GM23248 (cell line): ENCODE data around the gene ZDHHC11. TPM values are rescaled to one million over a fixed set of nuclear protein-coding genes. Genes with fewer than 3 reads are reported as not detected.
"Not testable (repeated sequence)": the region's sequence is repeated elsewhere in the genome, so short reads cannot be mapped to it uniquely, and the experiment has no call there.

Experiments
- DNase-seq: peaks from one replicate; pipeline ENCODE4 v3.0.0-alpha.2; 2015
- H2AFZ ChIP-seq: fragments of 200-600 bp; sonication (generic); 2 replicates; pipeline ENCODE4 v1.6.1; 2016; ENCODE audit warnings: antibody characterized with exemption
- H3F3A ChIP-seq: fragments of 200-600 bp; sonication (generic); 2 replicates; pipeline ENCODE4 v1.6.1; 2016; ENCODE audit warnings: mild to moderate bottlenecking, antibody characterized with exemption, mixed run types; ENCODE audit not compliant: insufficient read depth
- H3K27ac ChIP-seq: fragments of 200-600 bp; sonication (generic); 2 replicates; pipeline ENCODE4 v1.5.1; 2016; ENCODE audit warnings: mild to moderate bottlenecking
- H3K27me3 ChIP-seq: fragments of 200-600 bp; sonication (generic); replicated peaks from 2 replicates; pipeline ENCODE4 v1.6.1; 2016; ENCODE audit warnings: mild to moderate bottlenecking; ENCODE audit not compliant: insufficient read depth
- H3K36me3 ChIP-seq: fragments of 200-600 bp; sonication (generic); 2 replicates; pipeline ENCODE4 v1.6.1; 2016; ENCODE audit warnings: low read depth, mild to moderate bottlenecking
- H3K4me1 ChIP-seq: fragments of 200-600 bp; sonication (generic); 2 replicates; pipeline ENCODE4 v1.6.1; 2016; ENCODE audit warnings: mild to moderate bottlenecking; ENCODE audit not compliant: insufficient read depth
- H3K4me2 ChIP-seq: fragments of 200-600 bp; sonication (generic); one replicate; pipeline ENCODE4 v1.6.1; 2016; ENCODE audit warnings: mild to moderate bottlenecking; ENCODE audit not compliant: unreplicated experiment
- H3K4me3 ChIP-seq: fragments of 200-600 bp; sonication (generic); 2 replicates; pipeline ENCODE4 v1.5.1; 2016; ENCODE audit warnings: mild to moderate bottlenecking
- H3K79me2 ChIP-seq: fragments of 200-600 bp; sonication (generic); 2 replicates; pipeline ENCODE4 v1.6.1; 2016; ENCODE audit warnings: mild to moderate bottlenecking; ENCODE audit not compliant: insufficient read depth
- H3K9ac ChIP-seq: fragments of 200-600 bp; sonication (generic); 2 replicates; pipeline ENCODE4 v1.6.1; 2016; ENCODE audit warnings: mild to moderate bottlenecking
- H3K9me2 ChIP-seq: fragments of 200-600 bp; sonication (generic); 2 replicates; pipeline ENCODE4 v1.6.1; 2016; ENCODE audit warnings: mixed run types, mild to moderate bottlenecking, moderate library complexity; ENCODE audit not compliant: insufficient read depth
- H3K9me3 ChIP-seq: fragments of 200-600 bp; sonication (generic); one replicate; pipeline ENCODE4 v1.6.1; 2017; ENCODE audit warnings: low read depth
- H4K20me1 ChIP-seq: fragments of 200-600 bp; sonication (generic); 2 replicates; pipeline ENCODE4 v1.6.0; 2016; ENCODE audit not compliant: insufficient read depth
- EZH2 ChIP-seq: fragments of 200-600 bp; sonication (generic); IDR thresholded peaks from 2 replicates; pipeline ENCODE4 v1.6.1; 2018; ENCODE audit warnings: antibody characterized with exemption, mild to moderate bottlenecking; ENCODE audit not compliant: insufficient read depth, poor library complexity, severe bottlenecking
- EZH2phosphoT487 ChIP-seq: fragments of 200-600 bp; sonication (generic); IDR thresholded peaks from 2 replicates; pipeline ENCODE4 v1.6.1; 2018; ENCODE audit warnings: antibody characterized with exemption, moderate library complexity, mild to moderate bottlenecking, low read depth; ENCODE audit not compliant: insufficient read depth
- WGBS, 2 experiments: methylation state at CpG; one replicate each; pipeline ENCODE4 v1.1.6; 2015 to 2017; ENCODE audit warnings: low lambda C conversion rate in 2 of 2, low coverage in 1 of 2; ENCODE audit errors: missing lambda C conversion rate in 2 of 2; 5-methylcytosine and 5-hydroxymethylcytosine counted together
- in situ Hi-C: fragments of 300-500 bp; cut with MboI; formaldehyde crosslinking; loops from 2 replicates; pipeline ENCODE4 v1.15.0; 2020
- polyA plus RNA-seq: library from polyadenylated mRNA; unstranded; fragments of >200 nt; fragmentation: Nextera tagmentation; extraction: Ambion mirVana; gene quantifications from 2 replicates; pipeline ENCODE4 v1.2.1, GENCODE V29; 2016
- total RNA-seq: library from RNA; depleted of rRNA; stranded (reverse); fragments of >200 nt; shearing (Covaris generic); gene quantifications from 2 replicates; pipeline ENCODE4 v1.2.3, GENCODE V29; 2014

Gene ZDHHC11
- total and polyA plus RNA-seq, 2 experiments from 2014 or later, result 0.26 to 0.65 TPM

GRCh38 chr5:852018-852417 lies 1.2 kb upstream of the ZDHHC11 start:
- DNase-seq, result no peak
- H3K27me3 ChIP-seq, result peaks cover 4% of the 10 kb centered on the region; the same call in 1 of the 2 replicates
- H3K4me3 ChIP-seq, result no peak overlapping the region
- WGBS, 2 experiments, result 3 to 5% methylated on average over 5 of the region's 5 CpGs
- H3K9me2 ChIP-seq, result no peaks in the 10 kb centered on the region
- no peak overlapping the region for H3K4me2 ChIP-seq
- H3K9ac ChIP-seq, result no peak overlapping the region
- no peaks in the 10 kb centered on the region for H3K79me2 ChIP-seq
- in situ Hi-C loops, result no loop called here
- H3K27ac ChIP-seq, result no peak overlapping the region
- no peak for TF ChIP-seq EZH2phosphoT487
- no peak overlapping the region for H2AFZ ChIP-seq
- no peaks in the 10 kb centered on the region for H3K9me3 ChIP-seq
- H3K36me3 ChIP-seq, result no peaks in the 10 kb centered on the region
- H4K20me1 ChIP-seq, result no peaks in the 10 kb centered on the region
- no peaks in the 10 kb centered on the region for H3F3A ChIP-seq
- H3K4me1 ChIP-seq, result no peaks in the 10 kb centered on the region

GRCh38 chr5:851553-851952 lies 767 bp upstream of the ZDHHC11 start:
- H3K36me3 ChIP-seq, result no peaks in the 10 kb centered on the region
- H3K4me3 ChIP-seq, result no peak overlapping the region
- H3K79me2 ChIP-seq, result no peaks in the 10 kb centered on the region
- H3K27ac ChIP-seq, result no peak overlapping the region
- in situ Hi-C loops, result no loop called here
- no peaks in the 10 kb centered on the region for H3K9me3 ChIP-seq
- TF ChIP-seq EZH2 (no peak), EZH2phosphoT487 (no peak)
- H3K9ac ChIP-seq, result no peak overlapping the region
- H3K4me1 ChIP-seq, result no peaks in the 10 kb centered on the region
- H2AFZ ChIP-seq, result no peak overlapping the region
- H3K27me3 ChIP-seq, result peaks cover 4% of the 10 kb centered on the region; the same call in 1 of the 2 replicates
- 60 to 71% methylated on average over 16 of the region's 16 CpGs for WGBS, 2 experiments
- no peak overlapping the region for H3K4me2 ChIP-seq
- no peaks in the 10 kb centered on the region for H4K20me1 ChIP-seq
- H3F3A ChIP-seq, result no peaks in the 10 kb centered on the region
- no peaks in the 10 kb centered on the region for H3K9me2 ChIP-seq
- DNase-seq, result no peak

GRCh38 chr5:851076-851475 lies 290 bp upstream of the ZDHHC11 start:
- Histone ChIP-seq H3K27ac (no peak overlapping the region), H3K79me2 (no peaks in the 10 kb centered on the region), H3K9me3 (no peaks in the 10 kb centered on the region), H3K9me2 (no peaks in the 10 kb centered on the region), H3K4me1 (no peaks in the 10 kb centered on the region), H4K20me1 (no peaks in the 10 kb centered on the region), H3K27me3 (peaks cover 4% of the 10 kb centered on the region; the same call in 1 of the 2 replicates), H3K36me3 (no peaks in the 10 kb centered on the region), H3K9ac (no peak overlapping the region), H3F3A (no peaks in the 10 kb centered on the region), H2AFZ (no peak overlapping the region), H3K4me3 (no peak overlapping the region), H3K4me2 (no peak overlapping the region)
- DNase-seq, result no peak
- in situ Hi-C loops, result no loop called here
- WGBS, 2 experiments, result 57 to 61% methylated on average over 17 to 18 of the region's 19 CpGs
- TF ChIP-seq EZH2 (no peak), EZH2phosphoT487 (no peak)

- in situ Hi-C loops, result no loop called here
- 54 to 58% methylated on average over 20 of the region's 20 CpGs for WGBS, 2 experiments
- Histone ChIP-seq H3K9ac (no peak overlapping the region), H2AFZ (no peak overlapping the region), H3K4me2 (no peak overlapping the region), H3K4me3 (no peak overlapping the region), H3K27me3 (peaks cover 4% of the 10 kb centered on the region; the same call in 1 of the 2 replicates), H4K20me1 (no peaks in the 10 kb centered on the region), H3K27ac (no peak overlapping the region), H3K4me1 (no peaks in the 10 kb centered on the region), H3K9me2 (no peaks in the 10 kb centered on the region), H3K9me3 (no peaks in the 10 kb centered on the region), H3K36me3 (no peaks in the 10 kb centered on the region), H3K79me2 (no peaks in the 10 kb centered on the region), H3F3A (no peaks in the 10 kb centered on the region)
- TF ChIP-seq EZH2phosphoT487, result no peak
- TF ChIP-seq EZH2, result no peak
- DNase-seq, result peak; percentile 37
These were observed 1.0 kb downstream of the ZDHHC11 start for GRCh38 chr5:849651-850301.

- in situ Hi-C loops, result no loop called here
- Histone ChIP-seq H3K27me3 (peaks cover 4% of the 10 kb centered on the region; the same call in 1 of the 2 replicates), H3K9me3 (no peaks in the 10 kb centered on the region), H3K79me2 (no peaks in the 10 kb centered on the region), H3K27ac (no peak overlapping the region), H3K4me2 (no peak overlapping the region), H3K36me3 (no peaks in the 10 kb centered on the region), H3F3A (no peaks in the 10 kb centered on the region), H3K9ac (no peak overlapping the region), H2AFZ (no peak overlapping the region), H3K9me2 (no peaks in the 10 kb centered on the region), H3K4me1 (no peaks in the 10 kb centered on the region), H3K4me3 (no peak overlapping the region), H4K20me1 (no peaks in the 10 kb centered on the region)
- DNase-seq, result no peak
- TF ChIP-seq EZH2phosphoT487 (no peak), EZH2 (no peak)
- 73 to 83% methylated on average over 14 of the region's 14 CpGs for WGBS, 2 experiments
These were observed 2.1 kb downstream of the ZDHHC11 start for GRCh38 chr5:848671-849111.

- H3K4me3 ChIP-seq, DNase-seq, H3K4me1 ChIP-seq, H3K9ac ChIP-seq, H3K36me3 ChIP-seq, H2AFZ ChIP-seq, H3K4me2 ChIP-seq, H3K9me2 ChIP-seq, in situ Hi-C loops, H3K27me3 ChIP-seq, H3K9me3 ChIP-seq, H3F3A ChIP-seq, H3K27ac ChIP-seq, H4K20me1 ChIP-seq, H3K79me2 ChIP-seq: not testable (repeated sequence)
- WGBS, 2 experiments, result 84 to 88% methylated on average over 5 to 6 of the region's 7 CpGs
These were observed 3.0 kb downstream of the ZDHHC11 start for GRCh38 chr5:847736-848135.

- H3K79me2 ChIP-seq, H3K9ac ChIP-seq, H4K20me1 ChIP-seq, H3F3A ChIP-seq, in situ Hi-C loops, H3K27me3 ChIP-seq, H3K4me3 ChIP-seq, H3K4me1 ChIP-seq, H3K4me2 ChIP-seq, H3K27ac ChIP-seq, H3K9me3 ChIP-seq, H2AFZ ChIP-seq, H3K9me2 ChIP-seq, DNase-seq, H3K36me3 ChIP-seq: not testable (repeated sequence)
- WGBS, 2 experiments, result 57 to 83% methylated on average over 8 to 11 of the region's 18 CpGs
These were observed 3.6 kb downstream of the ZDHHC11 start for GRCh38 chr5:847212-847611.
